GM23338 (cell line): Measurements from ENCODE around the gene ZNF277. TPM values are rescaled to one million over a fixed set of nuclear protein-coding genes. Genes with fewer than 3 reads are reported as not detected.

Experiments
- ATAC-seq: fragments of 200-7000 bp; cut with Tn5 transposase; 3 replicates; pipeline ENCODE4 v1.9.1; 2020
- DNase-seq: peaks from one replicate; pipeline ENCODE4 v3.0.0-alpha.2; 2015; ENCODE audit warnings: low spot score
- H2AFZ ChIP-seq: fragments of 200-600 bp; sonication (generic); 2 replicates; pipeline ENCODE4 v1.8.0; 2016; ENCODE audit warnings: antibody characterized with exemption, mild to moderate bottlenecking, moderate library complexity
- H3F3A ChIP-seq: fragments of 200-600 bp; sonication (generic); replicated peaks from 2 replicates; pipeline ENCODE4 v1.8.0; 2017; ENCODE audit warnings: antibody characterized with exemption, mixed run types, low read depth
- H3K27ac ChIP-seq: fragments of 200-600 bp; sonication (generic); 2 replicates; pipeline ENCODE4 v1.6.1; 2016; ENCODE audit warnings: low read depth
- H3K27me3 ChIP-seq: fragments of 200-600 bp; sonication (generic); 2 replicates; pipeline ENCODE4 v1.8.0; 2016; ENCODE audit warnings: mild to moderate bottlenecking, mixed run types, moderate library complexity; ENCODE audit not compliant: insufficient read depth
- H3K36me3 ChIP-seq: fragments of 200-600 bp; sonication (generic); 2 replicates; pipeline ENCODE4 v1.8.0; 2016; ENCODE audit warnings: mild to moderate bottlenecking; ENCODE audit not compliant: insufficient read depth
- H3K4me1 ChIP-seq: fragments of 200-600 bp; sonication (generic); 2 replicates; pipeline ENCODE4 v1.8.0; 2016; ENCODE audit warnings: mild to moderate bottlenecking, moderate library complexity; ENCODE audit not compliant: insufficient read depth
- H3K4me2 ChIP-seq: fragments of 200-600 bp; sonication (generic); 2 replicates; pipeline ENCODE4 v1.7.1; 2017; ENCODE audit warnings: mixed run types
- H3K4me3 ChIP-seq: fragments of 200-600 bp; sonication (generic); 2 replicates; pipeline ENCODE4 v1.6.1; 2016; ENCODE audit warnings: mixed run types
- H3K79me2 ChIP-seq: fragments of 200-600 bp; sonication (generic); replicated peaks from 2 replicates; pipeline ENCODE4 v1.8.0; 2017; ENCODE audit warnings: mild to moderate bottlenecking; ENCODE audit not compliant: insufficient read depth
- H3K9me2 ChIP-seq: fragments of 200-600 bp; sonication (generic); 2 replicates; pipeline ENCODE4 v1.8.0; 2017; ENCODE audit not compliant: insufficient read depth
- H4K20me1 ChIP-seq: fragments of 200-600 bp; sonication (generic); replicated peaks from 2 replicates; pipeline ENCODE4 v1.8.0; 2017; ENCODE audit warnings: mild to moderate bottlenecking; ENCODE audit not compliant: insufficient read depth
- H3K27ac Mint-ChIP-seq: 2 replicates; pipeline ENCODE4 v1.8.0; 2020; ENCODE audit warnings: inconsistent platforms, mild to moderate bottlenecking, moderate library complexity, mixed read lengths
- H3K27me3 Mint-ChIP-seq: 3 replicates; pipeline ENCODE4 v1.8.0; 2022; ENCODE audit warnings: low read depth, mild to moderate bottlenecking, moderate library complexity, mixed read lengths, inconsistent platforms; ENCODE audit not compliant: insufficient read depth, poor library complexity
- H3K36me3 Mint-ChIP-seq: 3 replicates; pipeline ENCODE4 v1.8.0; 2021; ENCODE audit warnings: low read depth, mild to moderate bottlenecking, inconsistent platforms, moderate library complexity, mixed read lengths
- H3K4me1 Mint-ChIP-seq: 3 replicates; pipeline ENCODE4 v1.8.0; 2020; ENCODE audit warnings: mild to moderate bottlenecking, inconsistent platforms, mixed read lengths
- H3K4me3 Mint-ChIP-seq: 3 replicates; pipeline ENCODE4 v1.8.0; 2021; ENCODE audit warnings: moderate library complexity, mild to moderate bottlenecking, inconsistent platforms, mixed read lengths
- H3K9me3 Mint-ChIP-seq: 3 replicates; pipeline ENCODE4 v1.8.0; 2020; ENCODE audit warnings: moderate library complexity, mild to moderate bottlenecking, inconsistent platforms, mixed read lengths
- CREB1 ChIP-seq: fragments of 250-450 bp; sonication (Bioruptor Pico); IDR thresholded peaks from 2 replicates; pipeline ENCODE4 v1.5.0; 2020; ENCODE audit warnings: low read depth, mild to moderate bottlenecking, moderate library complexity
- CTCF ChIP-seq, 2 experiments: fragments of 200-600 bp in 1 of 2; sonication (generic) in 1 of 2; conservative IDR thresholded peaks; 2 replicates each; pipeline versions ENCODE4 v1.5.1 to v1.6.1; 2016 to 2017; ENCODE audit warnings: antibody characterized with exemption in 2 of 2, low read depth in 2 of 2, mild to moderate bottlenecking in 2 of 2, moderate library complexity in 1 of 2
- ETS1 ChIP-seq: IDR thresholded peaks from 2 replicates; pipeline ENCODE4 v1.6.1; 2016; ENCODE audit warnings: antibody characterized with exemption
- EZH2 ChIP-seq: fragments of 200-600 bp; sonication (generic); IDR thresholded peaks from one replicate; pipeline ENCODE4 v1.8.0; 2017; ENCODE audit warnings: antibody characterized with exemption, mild to moderate bottlenecking, low read depth; ENCODE audit not compliant: unreplicated experiment
- EZH2phosphoT487 ChIP-seq: fragments of 200-600 bp; sonication (generic); IDR thresholded peaks from one replicate; pipeline ENCODE4 v1.8.1; 2018; ENCODE audit warnings: antibody characterized with exemption; ENCODE audit not compliant: unreplicated experiment
- JUNB ChIP-seq: IDR thresholded peaks from one replicate; pipeline ENCODE4 v1.6.1; 2016; ENCODE audit warnings: antibody characterized with exemption; ENCODE audit not compliant: unreplicated experiment
- NANOG ChIP-seq: IDR thresholded peaks from 2 replicates; pipeline ENCODE4 v1.6.1; 2016; ENCODE audit warnings: antibody characterized with exemption, borderline replicate concordance
- POLR2AphosphoS5 ChIP-seq: IDR thresholded peaks from 2 replicates; pipeline ENCODE4 v1.6.1; 2016; ENCODE audit warnings: antibody characterized with exemption, low read depth
- STAT1 ChIP-seq: IDR thresholded peaks from one replicate; pipeline ENCODE4 v1.6.1; 2016; ENCODE audit warnings: antibody characterized with exemption; ENCODE audit not compliant: unreplicated experiment
- ZNF114 ChIP-seq: fragments of 250-450 bp; sonication (Bioruptor Pico); IDR thresholded peaks from 2 replicates; pipeline ENCODE4 v1.5.0; 2020; ENCODE audit warnings: mild to moderate bottlenecking, moderate library complexity
- ZNF331 ChIP-seq: fragments of 250-450 bp; sonication (Bioruptor Pico); IDR thresholded peaks from 2 replicates; pipeline ENCODE4 v1.5.0; 2020; ENCODE audit warnings: low read depth, mild to moderate bottlenecking, moderate library complexity
- polyA plus RNA-seq: library from polyadenylated mRNA; unstranded; fragments of >200 nt; fragmentation: Nextera tagmentation; extraction: Ambion mirVana; gene quantifications from 2 replicates; pipeline ENCODE4 v1.2.1, GENCODE V29; 2016
- total RNA-seq: library from RNA; depleted of rRNA; stranded (reverse); fragments of >200 nt; shearing (Covaris generic); gene quantifications from 2 replicates; pipeline ENCODE4 v1.2.3, GENCODE V29; 2014
- TF ChIP-seq, protein P1 (sequence below): fragments of 250-450 bp; sonication (Bioruptor Pico); IDR thresholded peaks from 2 replicates; pipeline ENCODE4 v1.5.0; 2020; ENCODE audit warnings: mild to moderate bottlenecking, moderate library complexity
- TF ChIP-seq, protein P2 (sequence below): IDR thresholded peaks from one replicate; pipeline ENCODE4 v1.6.1; 2018; ENCODE audit warnings: antibody characterized with exemption; ENCODE audit not compliant: unreplicated experiment

Gene ZNF277
- total and polyA plus RNA-seq, 2 experiments from 2014 or later = 25.4 to 28.9 TPM

GRCh38 chr7:112204499-112205342 is 1.8 kb upstream of the ZNF277 start:
- Mint-ChIP-seq H3K27ac (peak overlapping the region; percentile 17; the same call in 1 of the 2 replicates), H3K36me3 (no peaks in the 10 kb centered on the region; the same call in 1 of the 3 replicates), H3K4me1 (peaks cover 20% of the 10 kb centered on the region), H3K4me3 (peak overlapping the region; percentile 99), H3K9me3 (no peaks in the 10 kb centered on the region; the same call in 1 of the 3 replicates), H3K27me3 (peaks cover 3% of the 10 kb centered on the region)
- DNase-seq (peak; percentile 30), ATAC-seq (peak; percentile 1; the same call in 2 of the 3 replicates)
- peaks cover 27% of the 10 kb centered on the region for H3K4me1 ChIP-seq
- no peaks in the 10 kb centered on the region for H3K9me2 ChIP-seq
- no peaks in the 10 kb centered on the region for H3K36me3 ChIP-seq
- H3K79me2 ChIP-seq = peaks cover 90% of the 10 kb centered on the region
- no peaks in the 10 kb centered on the region for H3F3A ChIP-seq
- H4K20me1 ChIP-seq = peaks cover 14% of the 10 kb centered on the region
- no peak for TF ChIP-seq ETS1
- TF ChIP-seq, protein P1, sequence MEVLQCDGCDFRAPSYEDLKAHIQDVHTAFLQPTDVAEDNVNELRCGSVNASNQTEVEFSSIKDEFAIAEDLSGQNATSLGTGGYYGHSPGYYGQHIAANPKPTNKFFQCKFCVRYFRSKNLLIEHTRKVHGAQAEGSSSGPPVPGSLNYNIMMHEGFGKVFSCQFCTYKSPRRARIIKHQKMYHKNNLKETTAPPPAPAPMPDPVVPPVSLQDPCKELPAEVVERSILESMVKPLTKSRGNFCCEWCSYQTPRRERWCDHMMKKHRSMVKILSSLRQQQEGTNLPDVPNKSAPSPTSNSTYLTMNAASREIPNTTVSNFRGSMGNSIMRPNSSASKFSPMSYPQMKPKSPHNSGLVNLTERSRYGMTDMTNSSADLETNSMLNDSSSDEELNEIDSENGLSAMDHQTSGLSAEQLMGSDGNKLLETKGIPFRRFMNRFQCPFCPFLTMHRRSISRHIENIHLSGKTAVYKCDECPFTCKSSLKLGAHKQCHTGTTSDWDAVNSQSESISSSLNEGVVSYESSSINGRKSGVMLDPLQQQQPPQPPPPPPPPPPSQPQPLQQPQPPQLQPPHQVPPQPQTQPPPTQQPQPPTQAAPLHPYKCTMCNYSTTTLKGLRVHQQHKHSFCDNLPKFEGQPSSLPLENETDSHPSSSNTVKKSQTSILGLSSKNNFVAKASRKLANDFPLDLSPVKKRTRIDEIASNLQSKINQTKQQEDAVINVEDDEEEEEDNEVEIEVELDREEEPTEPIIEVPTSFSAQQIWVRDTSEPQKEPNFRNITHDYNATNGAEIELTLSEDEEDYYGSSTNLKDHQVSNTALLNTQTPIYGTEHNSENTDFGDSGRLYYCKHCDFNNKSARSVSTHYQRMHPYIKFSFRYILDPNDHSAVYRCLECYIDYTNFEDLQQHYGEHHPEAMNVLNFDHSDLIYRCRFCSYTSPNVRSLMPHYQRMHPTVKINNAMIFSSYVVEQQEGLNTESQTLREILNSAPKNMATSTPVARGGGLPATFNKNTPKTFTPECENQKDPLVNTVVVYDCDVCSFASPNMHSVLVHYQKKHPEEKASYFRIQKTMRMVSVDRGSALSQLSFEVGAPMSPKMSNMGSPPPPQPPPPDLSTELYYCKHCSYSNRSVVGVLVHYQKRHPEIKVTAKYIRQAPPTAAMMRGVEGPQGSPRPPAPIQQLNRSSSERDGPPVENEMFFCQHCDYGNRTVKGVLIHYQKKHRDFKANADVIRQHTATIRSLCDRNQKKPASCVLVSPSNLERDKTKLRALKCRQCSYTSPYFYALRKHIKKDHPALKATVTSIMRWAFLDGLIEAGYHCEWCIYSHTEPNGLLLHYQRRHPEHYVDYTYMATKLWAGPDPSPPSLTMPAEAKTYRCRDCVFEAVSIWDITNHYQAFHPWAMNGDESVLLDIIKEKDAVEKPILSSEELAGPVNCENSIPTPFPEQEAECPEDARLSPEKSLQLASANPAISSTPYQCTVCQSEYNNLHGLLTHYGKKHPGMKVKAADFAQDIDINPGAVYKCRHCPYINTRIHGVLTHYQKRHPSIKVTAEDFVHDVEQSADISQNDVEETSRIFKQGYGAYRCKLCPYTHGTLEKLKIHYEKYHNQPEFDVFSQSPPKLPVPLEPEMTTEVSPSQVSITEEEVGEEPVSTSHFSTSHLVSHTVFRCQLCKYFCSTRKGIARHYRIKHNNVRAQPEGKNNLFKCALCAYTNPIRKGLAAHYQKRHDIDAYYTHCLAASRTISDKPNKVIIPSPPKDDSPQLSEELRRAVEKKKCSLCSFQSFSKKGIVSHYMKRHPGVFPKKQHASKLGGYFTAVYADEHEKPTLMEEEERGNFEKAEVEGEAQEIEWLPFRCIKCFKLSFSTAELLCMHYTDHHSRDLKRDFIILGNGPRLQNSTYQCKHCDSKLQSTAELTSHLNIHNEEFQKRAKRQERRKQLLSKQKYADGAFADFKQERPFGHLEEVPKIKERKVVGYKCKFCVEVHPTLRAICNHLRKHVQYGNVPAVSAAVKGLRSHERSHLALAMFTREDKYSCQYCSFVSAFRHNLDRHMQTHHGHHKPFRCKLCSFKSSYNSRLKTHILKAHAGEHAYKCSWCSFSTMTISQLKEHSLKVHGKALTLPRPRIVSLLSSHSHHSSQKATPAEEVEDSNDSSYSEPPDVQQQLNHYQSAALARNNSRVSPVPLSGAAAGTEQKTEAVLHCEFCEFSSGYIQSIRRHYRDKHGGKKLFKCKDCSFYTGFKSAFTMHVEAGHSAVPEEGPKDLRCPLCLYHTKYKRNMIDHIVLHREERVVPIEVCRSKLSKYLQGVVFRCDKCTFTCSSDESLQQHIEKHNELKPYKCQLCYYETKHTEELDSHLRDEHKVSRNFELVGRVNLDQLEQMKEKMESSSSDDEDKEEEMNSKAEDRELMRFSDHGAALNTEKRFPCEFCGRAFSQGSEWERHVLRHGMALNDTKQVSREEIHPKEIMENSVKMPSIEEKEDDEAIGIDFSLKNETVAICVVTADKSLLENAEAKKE (CRISPR knock-in tag) = no peak
- TF ChIP-seq, protein P2, sequence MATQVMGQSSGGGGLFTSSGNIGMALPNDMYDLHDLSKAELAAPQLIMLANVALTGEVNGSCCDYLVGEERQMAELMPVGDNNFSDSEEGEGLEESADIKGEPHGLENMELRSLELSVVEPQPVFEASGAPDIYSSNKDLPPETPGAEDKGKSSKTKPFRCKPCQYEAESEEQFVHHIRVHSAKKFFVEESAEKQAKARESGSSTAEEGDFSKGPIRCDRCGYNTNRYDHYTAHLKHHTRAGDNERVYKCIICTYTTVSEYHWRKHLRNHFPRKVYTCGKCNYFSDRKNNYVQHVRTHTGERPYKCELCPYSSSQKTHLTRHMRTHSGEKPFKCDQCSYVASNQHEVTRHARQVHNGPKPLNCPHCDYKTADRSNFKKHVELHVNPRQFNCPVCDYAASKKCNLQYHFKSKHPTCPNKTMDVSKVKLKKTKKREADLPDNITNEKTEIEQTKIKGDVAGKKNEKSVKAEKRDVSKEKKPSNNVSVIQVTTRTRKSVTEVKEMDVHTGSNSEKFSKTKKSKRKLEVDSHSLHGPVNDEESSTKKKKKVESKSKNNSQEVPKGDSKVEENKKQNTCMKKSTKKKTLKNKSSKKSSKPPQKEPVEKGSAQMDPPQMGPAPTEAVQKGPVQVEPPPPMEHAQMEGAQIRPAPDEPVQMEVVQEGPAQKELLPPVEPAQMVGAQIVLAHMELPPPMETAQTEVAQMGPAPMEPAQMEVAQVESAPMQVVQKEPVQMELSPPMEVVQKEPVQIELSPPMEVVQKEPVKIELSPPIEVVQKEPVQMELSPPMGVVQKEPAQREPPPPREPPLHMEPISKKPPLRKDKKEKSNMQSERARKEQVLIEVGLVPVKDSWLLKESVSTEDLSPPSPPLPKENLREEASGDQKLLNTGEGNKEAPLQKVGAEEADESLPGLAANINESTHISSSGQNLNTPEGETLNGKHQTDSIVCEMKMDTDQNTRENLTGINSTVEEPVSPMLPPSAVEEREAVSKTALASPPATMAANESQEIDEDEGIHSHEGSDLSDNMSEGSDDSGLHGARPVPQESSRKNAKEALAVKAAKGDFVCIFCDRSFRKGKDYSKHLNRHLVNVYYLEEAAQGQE = no peak
- no peak for TF ChIP-seq EZH2
- TF ChIP-seq CTCF (conservative IDR thresholded peaks at IDR 0.05; ENCODE audit: low read depth in 2 of 2) = no peak
- TF ChIP-seq POLR2AphosphoS5 = no peak
- TF ChIP-seq ZNF114 (CRISPR knock-in tag) = no peak
- TF ChIP-seq ZNF331 (CRISPR knock-in tag) = no peak
- TF ChIP-seq STAT1 = no peak
- TF ChIP-seq NANOG = no peak
- no peak for TF ChIP-seq EZH2phosphoT487
- TF ChIP-seq JUNB = no peak
- TF ChIP-seq CREB1 (CRISPR knock-in tag) = no peak
- peak overlapping the region; percentile 88; the same call in 1 of the 2 replicates for H2AFZ ChIP-seq
- peak overlapping the region; percentile 86 for H3K4me3 ChIP-seq
- H3K4me2 ChIP-seq = peak overlapping the region; percentile 92
- H3K27me3 ChIP-seq = no peaks in the 10 kb centered on the region
- no peak overlapping the region for H3K27ac ChIP-seq
